AML-193 (cell line): ENCODE results near the gene SPOCD1.

Source experiments
- DNase-seq, 2 experiments: peaks; one replicate each; lab custom pipeline; 2025; lab: John Stamatoyannopoulos, UW

Gene SPOCD1

GRCh38 chr1:31755850-31756492 lies 59.9 kb downstream of the SPOCD1 start:
- DNase-seq: no peak

DNA sequence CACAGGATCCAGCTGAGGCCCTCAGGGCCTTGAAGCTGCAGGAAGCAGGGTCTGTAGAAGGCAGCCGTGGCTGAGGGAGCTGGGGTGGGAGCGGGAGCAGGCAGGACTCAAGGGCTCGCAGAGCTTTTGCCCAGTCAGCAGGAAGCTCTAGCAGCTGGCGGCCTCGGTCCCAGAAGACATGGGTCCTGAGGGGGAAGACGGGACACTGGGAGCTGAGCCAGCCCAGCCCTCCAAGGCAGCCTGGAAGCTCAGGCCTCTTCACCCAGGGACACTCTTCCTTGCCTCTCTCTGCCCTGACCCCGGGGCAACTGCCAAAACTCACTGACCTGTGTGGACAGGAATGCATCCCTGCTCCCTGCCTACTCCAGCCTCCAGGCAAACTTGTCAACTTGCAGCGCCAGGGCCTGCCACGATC lies 60.6 kb downstream of the SPOCD1 start:
- no peak for DNase-seq

DNA sequence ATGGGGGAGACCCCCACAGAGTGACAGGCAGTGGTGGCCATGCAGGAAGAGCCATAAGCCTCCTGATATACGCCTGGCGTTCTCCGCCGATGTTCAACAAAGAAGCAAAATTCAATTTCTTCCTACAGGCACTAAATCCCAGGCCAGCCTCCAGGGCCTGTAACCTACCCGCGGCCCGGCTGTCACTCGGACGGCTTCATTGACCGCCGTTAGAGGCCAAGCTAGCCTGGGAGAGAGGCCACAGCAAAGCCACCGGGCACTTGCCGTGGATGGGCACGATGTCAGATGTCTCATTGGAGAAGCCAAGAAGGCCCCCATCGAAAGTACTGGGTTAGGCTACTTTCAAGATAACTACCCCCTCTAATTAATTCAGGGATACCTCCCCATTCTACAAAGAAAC lies 61.4 kb downstream of the SPOCD1 start:
- DNase-seq: no peak

- no peak for DNase-seq
Observed at GRCh38 chr1:31753707-31754349, 62.0 kb downstream of the SPOCD1 start.

GRCh38 chr1:31752952-31753475 lies 62.8 kb downstream of the SPOCD1 start:
- no peak for DNase-seq

- no peak for DNase-seq
Observed at GRCh38 chr1:31752258-31752657, 63.6 kb downstream of the SPOCD1 start.

DNA sequence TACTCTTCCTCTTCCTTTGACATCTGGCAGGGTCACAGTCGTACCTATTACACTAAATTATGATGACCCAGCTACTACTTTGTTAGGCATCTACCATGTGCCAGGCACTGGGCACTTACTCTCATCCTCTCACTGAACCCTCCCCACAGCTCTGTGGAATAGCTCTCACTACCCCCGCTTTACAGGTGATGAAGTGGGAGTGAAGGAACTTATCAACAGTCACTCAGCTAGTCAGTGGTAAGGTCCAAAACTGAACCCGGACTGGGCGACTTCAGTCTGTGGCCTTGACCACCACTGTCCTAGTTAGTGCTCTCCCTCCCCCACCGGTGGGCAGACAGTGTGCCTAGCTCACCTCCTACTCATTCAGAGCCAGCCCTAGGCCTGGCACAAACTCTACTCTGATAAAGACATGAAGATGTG lies 64.0 kb downstream of the SPOCD1 start:
- no peak for DNase-seq

- DNase-seq: peak in 1 of 2 experiments; percentile 10
Observed at GRCh38 chr1:31750858-31751510, 64.8 kb downstream of the SPOCD1 start.

DNA sequence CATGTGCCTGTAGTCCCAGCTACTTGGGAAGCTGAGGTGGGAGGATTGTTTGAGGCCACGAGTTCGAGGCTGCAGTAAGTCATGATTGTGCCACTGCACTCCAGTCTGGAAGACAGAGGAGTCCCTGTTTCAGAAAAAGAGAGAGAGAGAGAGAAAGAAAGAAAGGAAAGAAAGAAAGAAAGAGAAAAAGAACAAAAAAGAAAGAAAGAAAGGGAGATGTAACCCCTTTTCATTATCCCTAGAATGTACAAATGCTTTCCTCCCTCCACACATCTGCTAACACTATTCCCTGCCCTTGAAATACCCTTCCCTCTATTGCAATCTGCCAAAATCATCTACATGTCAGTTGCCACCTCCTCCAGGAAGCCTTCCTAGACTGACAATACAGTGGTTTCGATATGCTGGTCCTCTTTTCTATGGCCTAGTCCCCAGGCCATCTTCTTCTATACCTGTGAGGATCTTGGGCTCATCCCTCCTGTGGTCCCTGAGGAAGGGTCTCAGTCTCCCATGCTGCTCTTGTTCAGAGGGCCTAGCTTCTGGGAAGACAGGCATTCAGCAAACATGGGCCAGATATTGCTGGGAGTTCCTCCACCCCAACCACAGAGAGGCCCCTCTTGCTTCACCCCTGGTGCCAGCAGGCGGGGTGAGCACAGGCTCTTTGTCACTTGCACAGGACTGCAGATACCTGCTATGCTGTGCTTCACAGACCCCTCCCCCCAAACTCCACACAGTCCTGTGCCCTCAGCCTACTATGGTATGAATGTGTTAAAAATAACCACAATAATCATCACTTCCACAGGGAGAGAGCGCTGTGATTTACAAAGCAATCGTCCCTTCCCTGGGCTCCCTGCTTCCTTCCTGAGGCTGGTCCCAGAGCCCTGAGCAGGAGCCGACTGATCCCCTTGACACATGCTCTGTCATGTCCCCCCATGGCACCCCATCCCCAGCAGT lies 65.8 kb downstream of the SPOCD1 start:
- DNase-seq: no peak

DNA sequence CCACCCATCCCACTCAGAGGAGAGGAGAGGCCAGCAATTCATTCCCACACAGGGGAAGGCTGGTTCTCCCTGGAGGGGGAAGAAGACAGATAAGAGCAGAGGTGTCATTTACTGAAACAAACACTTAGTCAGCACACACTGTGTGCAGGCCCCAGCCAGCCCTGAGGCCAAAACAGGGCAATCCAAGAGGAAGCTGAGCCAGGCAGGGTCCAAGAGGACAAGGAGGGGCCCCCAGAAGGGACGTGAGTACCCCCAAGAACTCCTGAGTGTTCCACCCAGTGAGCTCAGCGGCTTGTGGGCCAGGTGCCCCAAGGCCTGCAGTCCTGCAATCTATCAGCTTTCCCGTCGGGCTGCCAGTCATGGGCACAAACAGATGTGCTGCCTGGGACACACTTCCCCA lies 67.5 kb downstream of the SPOCD1 start:
- DNase-seq: no peak

- DNase-seq: no peak
Observed at GRCh38 chr1:31747304-31747703, 68.5 kb downstream of the SPOCD1 start.

- DNase-seq: no peak
Observed at GRCh38 chr1:31746687-31747086, 69.1 kb downstream of the SPOCD1 start.

DNA sequence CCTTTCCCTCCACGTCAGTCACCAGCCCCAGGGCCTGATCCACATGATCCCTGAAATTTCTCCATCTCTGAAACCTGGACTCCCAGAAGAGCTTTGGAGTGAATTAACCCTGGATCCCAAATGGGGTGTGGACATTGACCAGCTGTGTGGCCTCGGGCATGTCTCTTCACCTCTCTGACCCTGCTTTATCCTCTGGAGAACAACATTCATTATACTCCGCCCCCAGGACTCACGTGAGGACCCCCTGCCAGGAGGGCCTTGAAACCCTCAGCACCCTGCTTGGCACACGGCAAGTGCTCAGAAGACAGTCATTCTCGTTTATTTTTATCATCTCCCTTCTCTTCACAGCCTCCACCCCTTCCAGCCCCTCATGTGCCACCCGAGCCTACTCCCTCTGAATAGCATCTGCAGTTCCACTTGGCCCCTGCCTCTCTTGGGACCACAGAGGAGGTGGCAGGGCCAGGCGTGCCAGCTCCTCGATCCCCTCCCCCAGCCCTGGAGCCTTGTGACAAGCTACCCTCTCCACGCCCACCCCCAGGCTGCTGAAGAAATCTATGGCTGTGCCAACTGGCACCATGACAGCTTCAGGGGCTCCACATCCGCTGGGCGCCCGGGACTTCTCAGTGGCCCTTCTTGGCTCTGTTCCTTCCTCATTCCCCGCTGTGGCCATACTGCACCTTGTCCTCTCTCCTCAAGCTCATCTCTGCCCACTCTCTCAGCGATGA lies 69.7 kb downstream of the SPOCD1 start:
- no peak for DNase-seq

- peak; percentile 38 to 40 for DNase-seq
Observed at GRCh38 chr1:31745096-31745945, 70.5 kb downstream of the SPOCD1 start.

GRCh38 chr1:31744165-31744888 lies 71.5 kb downstream of the SPOCD1 start:
- DNase-seq: no peak

DNA sequence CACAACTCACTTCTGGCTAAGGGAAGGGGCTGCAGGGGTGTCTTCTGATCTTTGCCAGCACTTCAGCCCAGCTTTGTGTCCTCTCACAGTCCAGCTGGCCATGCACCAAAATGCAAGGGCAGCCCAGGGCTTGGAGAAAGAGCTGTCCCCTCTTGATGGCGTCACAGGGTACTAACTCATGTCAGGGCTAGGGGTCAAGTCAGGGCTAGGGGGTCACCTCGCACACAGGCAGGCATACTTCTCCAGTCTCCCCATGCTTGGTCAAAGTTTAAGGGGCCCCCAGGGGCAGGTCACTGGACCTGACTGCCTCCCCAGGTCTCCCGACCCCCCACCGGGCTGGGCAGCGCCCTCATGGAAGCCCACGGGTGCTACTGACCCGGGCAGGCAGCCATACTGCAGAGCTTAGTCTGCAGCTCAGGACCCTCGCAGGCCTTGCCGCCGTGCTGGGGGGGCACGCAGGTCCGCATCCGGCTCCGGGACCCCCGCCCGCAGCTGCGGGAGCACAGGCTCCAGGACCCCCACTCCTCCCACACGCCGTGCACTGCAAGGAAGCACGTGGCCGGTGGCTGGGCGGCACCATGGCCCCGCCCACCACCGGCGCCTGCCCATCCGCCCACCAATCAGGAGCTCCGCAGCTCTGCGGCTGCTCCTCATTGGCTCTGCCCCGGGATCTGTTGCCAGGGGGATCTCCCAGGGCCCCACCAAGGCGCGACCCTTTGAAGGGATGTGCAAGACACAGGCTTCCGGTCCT lies 73.2 kb downstream of the SPOCD1 start:
- DNase-seq: no peak
